GM18505 (cell line): ENCODE data around the gene UBQLN4.

Experiments used
- ATAC-seq: cut with Tn5 transposase; IDR thresholded peaks from one replicate; pipeline ENCODE4 v1.9.1; 2021; ENCODE audit not compliant: unreplicated experiment
- POLR2A ChIP-seq: IDR thresholded peaks from 4 replicates; pipeline ENCODE4 v1.6.1; 2011; ENCODE audit warnings: borderline replicate concordance; ENCODE audit not compliant: insufficient read depth, insufficient read length; ENCODE audit errors: extremely low read depth

The UBQLN4 gene

GRCh38 chr1:156090138-156090839, 36.7 kb upstream of the UBQLN4 start:
- ATAC-seq: no peak
- no peak for TF ChIP-seq POLR2A

GRCh38 chr1:156089704-156090103, 36.1 kb upstream of the UBQLN4 start:
- TF ChIP-seq POLR2A: no peak
- ATAC-seq: no peak

- TF ChIP-seq POLR2A: no peak
- no peak for ATAC-seq
Measured at GRCh38 chr1:156086256-156086662, 32.7 kb upstream of the UBQLN4 start.

- TF ChIP-seq POLR2A: no peak
- no peak for ATAC-seq
Measured at GRCh38 chr1:156083800-156084790, 30.5 kb upstream of the UBQLN4 start.

- ATAC-seq: no peak
- TF ChIP-seq POLR2A: no peak
Measured at GRCh38 chr1:156082309-156083091, 28.9 kb upstream of the UBQLN4 start, which contains the start of gene MEX3A. Gene MEX3A, minus strand, starts transcription at chr1:156082465. Its CDS starts 467 bp downstream, at chr1:156081998.

GRCh38 chr1:156081917-156082308, 28.3 kb upstream of the UBQLN4 start:
- TF ChIP-seq POLR2A: no peak
- ATAC-seq: no peak

- no peak for TF ChIP-seq POLR2A
- ATAC-seq: no peak
Measured at GRCh38 chr1:156081180-156081916, 27.8 kb upstream of the UBQLN4 start.

- TF ChIP-seq POLR2A: no peak
Measured at GRCh38 chr1:156080863-156081179, 27.2 kb upstream of the UBQLN4 start.

GRCh38 chr1:156080241-156080862, 26.8 kb upstream of the UBQLN4 start:
- TF ChIP-seq POLR2A: no peak
- no peak for ATAC-seq

More at GRCh38 chr1:156080863-156081179, 27.2 kb upstream of the UBQLN4 start:
- no peak for ATAC-seq

GRCh38 chr1:156079762-156080161, 26.2 kb upstream of the UBQLN4 start:
- no peak for ATAC-seq
- no peak for TF ChIP-seq POLR2A

- no peak for TF ChIP-seq POLR2A
- no peak for ATAC-seq
Measured at GRCh38 chr1:156078728-156079127, 25.1 kb upstream of the UBQLN4 start.

- ATAC-seq: no peak
- TF ChIP-seq POLR2A: no peak
Measured at GRCh38 chr1:156077430-156077760, 23.8 kb upstream of the UBQLN4 start.
